T-helper 17 cell (primary cell): ENCODE results near the gene ADIRF. TPM values are rescaled to one million over a fixed set of nuclear protein-coding genes. Genes with fewer than 3 reads are reported as not detected.
"Not testable (repeated sequence)": the region's sequence is repeated elsewhere in the genome, so short reads cannot be mapped to it uniquely, and the experiment has no call there.

ENCODE experiments used
- ATAC-seq: fragments of 150-1000 bp; cut with Tn5 transposase; 2 replicates; pipeline ENCODE4 v1.10.0; 2021; ENCODE audit warnings: mild to moderate bottlenecking, moderate library complexity
- DNase-seq, 3 donors: peaks; one replicate each; pipeline versions ENCODE4 v3.0.0 to v3.0.0-alpha.2; 2020 to 2021
- H3K9me3 ChIP-seq: one replicate; pipeline ENCODE4 v1.7.0; 2013; ENCODE audit warnings: low read length, mild to moderate bottlenecking; ENCODE audit not compliant: control insufficient read depth, poor library complexity, severe bottlenecking
- H3K27ac Mint-ChIP-seq: one replicate; pipeline ENCODE4 v1.8.0; 2022; ENCODE audit warnings: mild to moderate bottlenecking, moderate library complexity, mixed read lengths
- H3K27me3 Mint-ChIP-seq: one replicate; pipeline ENCODE4 v1.8.0; 2022; ENCODE audit warnings: mixed read lengths
- H3K36me3 Mint-ChIP-seq: one replicate; pipeline ENCODE4 v1.8.0; 2022; ENCODE audit warnings: low read depth, mixed read lengths
- H3K4me1 Mint-ChIP-seq: one replicate; pipeline ENCODE4 v1.8.0; 2022; ENCODE audit warnings: mild to moderate bottlenecking, mixed read lengths
- H3K4me3 Mint-ChIP-seq: one replicate; pipeline ENCODE4 v1.8.0; 2022; ENCODE audit warnings: mild to moderate bottlenecking, moderate library complexity, mixed read lengths
- total RNA-seq, 4 donors: library from RNA in 2 of 4; stranded (reverse) in 2 of 4; gene quantifications; one replicate each; pipeline ENCODE4 v1.2.3 and lab custom pipeline; 2022 to 2026

ADIRF gene
- total RNA-seq = under 1 TPM in 1 of 2 donors, not detected in 1; 0.42 TPM
- total RNA-seq (lab: John Stamatoyannopoulos, UW) = 0 to 0.45 reads per million in 2 donors

DNA sequence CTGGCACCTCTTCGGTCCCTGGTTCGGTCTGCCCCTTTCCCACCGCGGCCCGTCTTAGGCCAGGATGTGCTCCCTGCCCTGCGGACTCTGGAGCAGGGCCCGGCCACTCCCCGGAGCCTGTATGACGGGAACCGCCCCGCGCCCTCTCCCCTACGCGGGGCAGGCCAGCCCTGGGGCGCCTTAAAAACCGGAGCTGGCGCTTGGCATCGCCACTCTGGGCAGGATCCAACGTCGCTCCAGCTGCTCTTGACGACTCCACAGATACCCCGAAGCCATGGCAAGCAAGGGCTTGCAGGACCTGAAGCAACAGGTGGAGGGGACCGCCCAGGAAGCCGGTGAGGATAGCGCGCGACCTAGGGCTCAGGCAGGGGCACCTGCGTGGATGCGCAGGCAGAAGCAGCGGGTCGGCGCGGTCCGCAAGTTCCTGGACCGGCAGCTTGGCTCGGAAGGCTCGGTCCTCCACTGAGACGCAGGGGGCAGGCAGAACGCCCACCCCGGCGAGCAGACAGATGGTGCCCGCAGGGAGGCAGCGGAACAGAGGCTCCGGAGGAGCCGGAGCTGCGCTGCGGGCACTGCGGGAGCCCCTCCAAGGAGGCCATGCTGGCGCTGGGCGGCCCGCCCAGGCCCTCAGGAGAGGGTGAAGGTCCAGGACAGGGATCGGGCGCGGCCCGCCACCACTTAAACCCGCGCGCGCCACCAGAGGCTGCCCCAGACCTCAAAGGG, at the start of gene ADIRF:
Gene ADIRF (plus strand): TSS at position 212 of the 723 bp plus-strand sequence. CDS start 63 bp downstream, at position 275.
- Mint-ChIP-seq H3K4me3 (peak within 1 kb of the TSS; percentile 73), H3K36me3 (no peaks in the 10 kb centered on the region), H3K27me3 (no peaks in the 10 kb centered on the region), H3K27ac (peak within 1 kb of the TSS; percentile 71), H3K4me1 (peaks cover 34% of the 10 kb centered on the region)
- no peaks in the 10 kb centered on the region for H3K9me3 ChIP-seq
- DNase-seq (no peak), ATAC-seq (no peak)

DNA sequence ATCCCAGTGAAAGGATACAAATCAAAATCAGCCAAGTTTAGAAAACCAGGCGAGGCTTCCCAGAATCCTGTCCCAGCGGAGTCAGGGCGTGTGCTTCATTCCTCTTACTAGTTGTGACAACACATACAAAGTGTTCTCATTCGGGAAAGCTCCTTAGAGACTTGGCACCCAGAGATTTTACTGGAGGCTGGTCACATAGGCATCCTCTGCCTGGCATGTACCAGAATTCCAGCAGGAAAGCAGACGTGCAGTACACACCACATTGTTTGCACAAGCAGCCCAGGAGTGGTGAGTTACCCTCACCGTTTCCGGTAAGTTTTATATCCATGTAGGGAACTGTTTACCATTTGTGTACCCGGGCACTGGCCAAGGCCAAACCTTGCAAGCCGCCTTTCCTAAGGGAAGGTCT, 45.7 kb upstream of the ADIRF start:
- no peak for ATAC-seq
- Mint-ChIP-seq H3K36me3 (peaks cover 6% of the 10 kb centered on the region), H3K4me1 (peaks cover 2% of the 10 kb centered on the region)

GRCh38 chr10:86929468-86930380, 38.6 kb upstream of the ADIRF start:
- Mint-ChIP-seq H3K4me1 (no peaks in the 10 kb centered on the region), H3K27ac (no peak overlapping the region)
- H3K9me3 ChIP-seq = no peaks in the 10 kb centered on the region

More for the DNA sequence above, 45.7 kb upstream of the ADIRF start:
- no peak for DNase-seq
- H3K27ac Mint-ChIP-seq = no peak overlapping the region
- H3K27me3 Mint-ChIP-seq = no peaks in the 10 kb centered on the region
- H3K4me3 Mint-ChIP-seq = no peak overlapping the region
- H3K9me3 ChIP-seq = no peaks in the 10 kb centered on the region

GRCh38 chr10:86931872-86932271, 36.4 kb upstream of the ADIRF start:
- ATAC-seq (no peak), DNase-seq (no peak)
- Mint-ChIP-seq H3K36me3 (no peaks in the 10 kb centered on the region), H3K27ac (no peak overlapping the region), H3K4me3 (no peak overlapping the region), H3K27me3 (no peaks in the 10 kb centered on the region), H3K4me1 (no peaks in the 10 kb centered on the region)
- H3K9me3 ChIP-seq = no peaks in the 10 kb centered on the region

More at GRCh38 chr10:86929468-86930380, 38.6 kb upstream of the ADIRF start:
- DNase-seq (no peak), ATAC-seq (no peak)
- H3K4me3 Mint-ChIP-seq = no peak overlapping the region
- no peaks in the 10 kb centered on the region for H3K36me3 Mint-ChIP-seq
- no peaks in the 10 kb centered on the region for H3K27me3 Mint-ChIP-seq

- Mint-ChIP-seq H3K4me1 (no peaks in the 10 kb centered on the region), H3K27me3 (no peaks in the 10 kb centered on the region), H3K36me3 (no peaks in the 10 kb centered on the region), H3K4me3 (no peak overlapping the region), H3K27ac (no peak overlapping the region)
- ATAC-seq = no peak
- no peak for DNase-seq
- H3K9me3 ChIP-seq = no peaks in the 10 kb centered on the region
Observed at GRCh38 chr10:86932674-86933073, 35.6 kb upstream of the ADIRF start.

- H3K4me3 Mint-ChIP-seq, H3K27ac Mint-ChIP-seq: not testable (repeated sequence)
Observed at GRCh38 chr10:86934162-86934711, 34.0 kb upstream of the ADIRF start.

DNA sequence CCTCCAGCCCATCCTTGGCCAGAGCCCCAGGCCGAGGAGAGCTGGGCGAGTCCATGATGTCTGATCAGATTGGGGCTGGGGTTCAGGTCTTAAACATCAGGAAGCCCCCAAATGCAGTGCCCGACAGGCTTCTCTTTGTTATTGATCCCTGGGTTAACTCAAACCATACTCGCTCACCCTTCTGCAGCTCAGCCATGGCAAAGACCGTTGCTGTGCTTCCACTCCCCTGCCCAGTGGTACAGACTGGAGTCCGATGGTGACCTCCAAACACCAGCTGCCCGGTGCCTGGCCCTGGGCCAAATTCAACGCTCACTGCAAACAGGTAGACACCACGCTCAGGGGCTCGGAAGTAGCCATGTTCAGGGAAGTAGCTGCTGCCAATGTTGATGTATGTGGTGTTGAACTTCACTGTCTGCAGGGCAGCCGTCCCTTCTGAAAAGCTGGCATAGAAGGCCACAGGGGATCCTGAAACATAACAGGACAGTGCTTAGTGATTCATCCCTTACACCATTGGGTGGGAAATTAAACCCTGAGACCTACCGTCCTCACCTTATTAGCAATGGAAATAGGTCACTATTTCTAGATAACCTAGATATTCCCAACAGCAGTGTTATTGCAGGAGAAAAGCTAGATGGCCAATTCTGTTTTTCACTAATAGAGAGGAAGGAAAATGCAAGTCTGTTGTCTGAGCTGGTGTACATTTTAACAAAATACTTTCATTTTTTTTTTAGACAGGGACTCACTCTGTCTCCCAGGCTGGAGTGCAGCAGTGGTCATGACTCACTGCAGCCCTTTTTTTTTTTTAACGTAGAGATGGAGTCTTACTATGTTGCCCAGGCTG, 31.4 kb upstream of the ADIRF start:
- Mint-ChIP-seq H3K4me3 (no peak overlapping the region), H3K27ac (no peak overlapping the region), H3K36me3 (no peaks in the 10 kb centered on the region), H3K27me3 (no peaks in the 10 kb centered on the region), H3K4me1 (no peaks in the 10 kb centered on the region)
- ATAC-seq (no peak), DNase-seq (no peak)
- H3K9me3 ChIP-seq = no peaks in the 10 kb centered on the region

More at GRCh38 chr10:86934162-86934711, 34.0 kb upstream of the ADIRF start:
- not testable (repeated sequence) for H3K36me3 Mint-ChIP-seq, H3K27me3 Mint-ChIP-seq, ATAC-seq, H3K9me3 ChIP-seq, H3K4me1 Mint-ChIP-seq, DNase-seq

DNA sequence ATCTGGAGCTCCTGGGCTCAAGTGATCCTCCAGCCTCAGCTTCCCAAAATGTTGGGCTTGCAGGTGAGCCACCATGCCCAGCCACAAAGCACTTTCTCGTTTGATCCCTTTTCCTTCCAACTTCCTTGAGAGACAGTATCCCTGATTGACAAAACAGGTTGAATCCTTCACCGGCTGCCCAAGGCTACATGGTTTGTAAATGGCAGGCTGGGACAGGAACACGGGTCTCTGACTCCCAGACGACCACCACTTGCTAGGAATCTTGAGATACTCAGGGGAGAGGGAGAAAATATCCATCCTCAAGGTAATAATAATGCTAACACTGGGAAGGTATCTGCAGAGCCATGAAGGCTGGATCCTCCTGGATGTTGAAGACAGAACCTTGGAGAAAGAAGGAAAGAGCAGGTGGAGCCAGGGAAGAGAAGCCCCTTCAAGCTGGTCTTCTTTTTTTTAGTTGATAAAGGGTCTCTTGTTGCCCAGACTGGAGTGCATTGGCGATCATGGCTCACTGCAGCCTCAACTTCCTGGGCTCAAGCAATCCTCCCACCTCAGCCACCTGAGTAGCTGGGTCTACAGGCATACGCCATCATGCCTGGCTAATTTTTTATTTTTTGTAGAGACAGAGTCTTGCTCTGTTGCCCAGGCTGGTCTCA, 30.7 kb upstream of the ADIRF start:
- ATAC-seq = no peak
- H3K4me1 Mint-ChIP-seq = no peaks in the 10 kb centered on the region
- no peaks in the 10 kb centered on the region for H3K9me3 ChIP-seq
- no peak overlapping the region for H3K27ac Mint-ChIP-seq
- no peaks in the 10 kb centered on the region for H3K27me3 Mint-ChIP-seq
- DNase-seq = no peak
- H3K4me3 Mint-ChIP-seq = no peak overlapping the region
- H3K36me3 Mint-ChIP-seq = no peaks in the 10 kb centered on the region

- H3K9me3 ChIP-seq = no peaks in the 10 kb centered on the region
- H3K4me1 Mint-ChIP-seq = no peaks in the 10 kb centered on the region
- H3K27ac Mint-ChIP-seq = no peak overlapping the region
- DNase-seq (no peak), ATAC-seq (no peak)
- no peak overlapping the region for H3K4me3 Mint-ChIP-seq
- no peaks in the 10 kb centered on the region for H3K36me3 Mint-ChIP-seq
- no peaks in the 10 kb centered on the region for H3K27me3 Mint-ChIP-seq
Observed at GRCh38 chr10:86938260-86938659, 30.0 kb upstream of the ADIRF start.

- not testable (repeated sequence) for DNase-seq, H3K9me3 ChIP-seq, H3K36me3 Mint-ChIP-seq, H3K27me3 Mint-ChIP-seq, H3K4me1 Mint-ChIP-seq, ATAC-seq
- H3K4me3 Mint-ChIP-seq = peak overlapping the region; percentile 78
- peak overlapping the region; percentile 92 for H3K27ac Mint-ChIP-seq
Observed at GRCh38 chr10:86940076-86940475, 28.2 kb upstream of the ADIRF start.

DNA sequence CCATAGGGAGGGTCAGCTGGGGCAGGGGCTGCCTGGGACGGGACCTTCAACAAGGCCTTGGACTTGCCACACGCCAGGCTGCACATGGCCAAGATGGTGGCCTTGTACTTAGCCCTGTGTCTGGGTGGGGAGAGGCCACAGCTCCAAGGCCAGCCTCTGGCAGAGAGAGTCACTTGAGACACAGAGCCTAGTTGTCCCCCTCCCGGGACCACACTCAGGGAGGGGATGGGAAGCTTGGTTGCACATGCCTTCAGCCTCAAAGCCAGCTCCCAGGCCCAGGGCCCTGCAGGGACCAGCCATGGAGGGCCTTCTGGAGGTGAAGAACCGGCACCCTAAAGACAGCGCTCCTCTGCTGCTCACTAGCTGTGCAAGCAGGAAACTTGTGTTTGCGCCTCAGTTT, 27.6 kb upstream of the ADIRF start:
- DNase-seq (no peak), ATAC-seq (no peak)
- Mint-ChIP-seq H3K27ac (no peak overlapping the region), H3K27me3 (no peaks in the 10 kb centered on the region), H3K4me3 (no peak overlapping the region), H3K36me3 (no peaks in the 10 kb centered on the region), H3K4me1 (peaks cover 6% of the 10 kb centered on the region)
- no peaks in the 10 kb centered on the region for H3K9me3 ChIP-seq

GRCh38 chr10:86941426-86941825, 26.9 kb upstream of the ADIRF start:
- DNase-seq = no peak
- H3K36me3 Mint-ChIP-seq = no peaks in the 10 kb centered on the region
- H3K4me3 Mint-ChIP-seq = no peak overlapping the region
- ATAC-seq = no peak
- H3K27me3 Mint-ChIP-seq = peaks cover under 1% of the 10 kb centered on the region
- H3K9me3 ChIP-seq = no peaks in the 10 kb centered on the region
- no peak overlapping the region for H3K27ac Mint-ChIP-seq
- peaks cover 6% of the 10 kb centered on the region for H3K4me1 Mint-ChIP-seq
